ENCODE data around the gene DDIT4.
"Not testable (repeated sequence)": the region's sequence is repeated elsewhere in the genome, so short reads cannot be mapped to it uniquely, and the experiment has no call there.

The DDIT4 gene

GRCh38 chr10:72249176-72249862, 24.4 kb upstream of the DDIT4 start:
- not testable (repeated sequence) for DNase-seq

- no peak for DNase-seq
Measured at GRCh38 chr10:72250666-72251065, 23.1 kb upstream of the DDIT4 start.

GRCh38 chr10:72251635-72252034, 22.1 kb upstream of the DDIT4 start:
- no peak for DNase-seq

GRCh38 chr10:72252972-72253371, 20.8 kb upstream of the DDIT4 start:
- no peak for DNase-seq

GRCh38 chr10:72253578-72253977, 20.1 kb upstream of the DDIT4 start:
- DNase-seq = no peak

- DNase-seq = peak; percentile 5
Measured at GRCh38 chr10:72254813-72255568, 18.7 kb upstream of the DDIT4 start.

- DNase-seq = no peak
Measured at GRCh38 chr10:72255977-72256729, 17.6 kb upstream of the DDIT4 start.

GRCh38 chr10:72257051-72257892, 16.5 kb upstream of the DDIT4 start:
- DNase-seq = no peak

- no peak for DNase-seq
Measured at GRCh38 chr10:72258617-72259016, 15.1 kb upstream of the DDIT4 start.

- DNase-seq = no peak
Measured at GRCh38 chr10:72259491-72260238, 14.1 kb upstream of the DDIT4 start.

GRCh38 chr10:72260239-72260975, 13.3 kb upstream of the DDIT4 start:
- no peak for DNase-seq

GRCh38 chr10:72260976-72261783, 12.5 kb upstream of the DDIT4 start:
- no peak for DNase-seq

GRCh38 chr10:72261784-72262404, 11.8 kb upstream of the DDIT4 start:
- no peak for DNase-seq

GRCh38 chr10:72263613-72264241, 10.0 kb upstream of the DDIT4 start:
- DNase-seq = peak; percentile 74

GRCh38 chr10:72264536-72264935, 9.2 kb upstream of the DDIT4 start:
- no peak for DNase-seq

GRCh38 chr10:72265508-72265907, 8.2 kb upstream of the DDIT4 start:
- DNase-seq = no peak

- DNase-seq = no peak
Measured at GRCh38 chr10:72265990-72266865, 7.5 kb upstream of the DDIT4 start.

GRCh38 chr10:72267381-72267780, 6.3 kb upstream of the DDIT4 start:
- no peak for DNase-seq

Data from DMS79 treated with DMSO at 0.1 percent for 48 hours (cell line).